ENCODE data around the gene ELOVL2. TPM values are rescaled to one million over a fixed set of nuclear protein-coding genes. Genes with fewer than 3 reads are reported as not detected.

Gene ELOVL2, protein sequence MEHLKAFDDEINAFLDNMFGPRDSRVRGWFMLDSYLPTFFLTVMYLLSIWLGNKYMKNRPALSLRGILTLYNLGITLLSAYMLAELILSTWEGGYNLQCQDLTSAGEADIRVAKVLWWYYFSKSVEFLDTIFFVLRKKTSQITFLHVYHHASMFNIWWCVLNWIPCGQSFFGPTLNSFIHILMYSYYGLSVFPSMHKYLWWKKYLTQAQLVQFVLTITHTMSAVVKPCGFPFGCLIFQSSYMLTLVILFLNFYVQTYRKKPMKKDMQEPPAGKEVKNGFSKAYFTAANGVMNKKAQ
- not detected in 2 replicates for total RNA-seq

DNA sequence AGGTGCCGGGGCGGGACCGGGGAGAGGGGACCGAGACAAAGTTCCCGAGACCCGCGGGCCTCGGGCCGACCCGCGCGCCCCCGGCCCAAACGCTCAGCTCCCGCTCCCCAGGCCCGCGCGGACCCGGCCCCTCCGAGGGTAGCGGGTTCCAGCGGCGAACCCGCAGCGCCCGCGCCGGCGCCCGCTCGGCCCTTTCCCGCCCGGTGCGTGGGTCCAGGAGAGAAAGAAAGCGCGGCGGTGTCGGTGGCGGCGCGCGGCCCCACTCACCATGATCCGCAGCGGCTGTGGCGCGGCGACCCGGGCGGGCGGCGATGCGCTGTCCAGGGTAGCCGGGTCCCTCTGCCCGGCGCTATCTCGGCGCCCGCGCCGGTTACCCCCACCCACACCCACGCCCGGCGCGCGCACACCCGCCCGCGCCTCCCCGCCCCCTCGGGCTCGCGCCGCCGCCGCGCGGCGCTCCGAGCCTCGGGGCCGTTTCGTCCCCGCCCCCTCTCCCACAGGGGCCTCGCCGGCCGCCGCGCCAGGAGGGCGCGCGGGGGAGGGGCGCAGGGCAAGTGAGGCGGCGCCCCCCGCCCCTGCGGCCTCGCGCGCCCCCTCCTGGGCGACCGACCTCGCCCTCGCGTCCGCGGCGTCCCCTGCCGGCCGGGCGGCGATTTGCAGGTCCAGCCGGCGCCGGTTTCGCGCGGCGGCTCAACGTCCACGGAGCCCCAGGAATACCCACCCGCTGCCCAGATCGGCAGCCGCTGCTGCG is at the start of gene ELOVL2:
Gene ELOVL2 (minus strand): TSS at position 345 of the 751 bp plus-strand sequence. CDS start 75 bp downstream, at position 270.

Other genes starting within 250 kb of the ELOVL2 start
- gene MAK, start 205.8 kb downstream of the ELOVL2 start, total RNA-seq = under 0.01 TPM in 2 replicates
- gene GCM2, start 162.3 kb downstream of the ELOVL2 start, total RNA-seq = not detected in 2 replicates
- not detected in 2 replicates for gene SYCP2L, start 157.3 kb downstream of the ELOVL2 start, total RNA-seq
- 14.4 and 17.4 TPM in 2 replicates for gene SMIM13, start 49.5 kb upstream of the ELOVL2 start, total RNA-seq
- gene ERVFRD-1, start 67.4 kb upstream of the ELOVL2 start, total RNA-seq = not detected in 2 replicates
- gene NEDD9, start 188.4 kb upstream of the ELOVL2 start, total RNA-seq = 87.1 and 118 TPM in 2 replicates

All from vein endothelial cell (primary cell).